H9 (cell line): ENCODE measurements around the gene NEGR1. TPM values are rescaled to one million over a fixed set of nuclear protein-coding genes. Genes with fewer than 3 reads are reported as not detected.

ENCODE experiments used
- DNase-seq: peaks from one replicate; pipeline ENCODE4 v3.0.0-alpha.2; 2017
- H2AFZ ChIP-seq: one replicate; pipeline ENCODE4 v1.6.1; 2013; ENCODE audit warnings: mild to moderate bottlenecking, low read length, control low read depth, moderate library complexity
- H2AK5ac ChIP-seq: 2 replicates; pipeline ENCODE4 v1.6.1; 2013; ENCODE audit warnings: low read length, control low read depth, mixed read lengths; ENCODE audit not compliant: insufficient read length
- H2BK120ac ChIP-seq: one replicate; pipeline ENCODE4 v1.6.1; 2013; ENCODE audit warnings: low read depth, mild to moderate bottlenecking, low read length, control low read depth, inconsistent platforms; ENCODE audit not compliant: poor library complexity, severe bottlenecking
- H2BK12ac ChIP-seq: 2 replicates; pipeline ENCODE4 v1.6.1; 2013; ENCODE audit warnings: low read length, control low read depth, mixed read lengths, low read depth; ENCODE audit not compliant: insufficient read length
- H2BK15ac ChIP-seq: 2 replicates; pipeline ENCODE4 v1.6.1; 2013; ENCODE audit warnings: low read depth, low read length, control low read depth
- H2BK20ac ChIP-seq: one replicate; pipeline ENCODE4 v1.6.1; 2013; ENCODE audit warnings: low read depth, mild to moderate bottlenecking, low read length, control low read depth, inconsistent platforms; ENCODE audit not compliant: poor library complexity, severe bottlenecking
- H2BK5ac ChIP-seq: 2 replicates; pipeline ENCODE4 v1.6.1; 2013; ENCODE audit warnings: low read length, control low read depth, mixed read lengths; ENCODE audit not compliant: insufficient read length
- H3K14ac ChIP-seq: 2 replicates; pipeline ENCODE4 v1.6.1; 2013; ENCODE audit warnings: low read length, control low read depth; ENCODE audit not compliant: insufficient read depth
- H3K18ac ChIP-seq: 2 replicates; pipeline ENCODE4 v1.6.1; 2013; ENCODE audit warnings: low read depth, mild to moderate bottlenecking, mixed read lengths, low read length, control low read depth; ENCODE audit not compliant: insufficient read length
- H3K23ac ChIP-seq: 2 replicates; pipeline ENCODE4 v1.6.1; 2013; ENCODE audit warnings: low read length, control low read depth, mixed read lengths, low read depth; ENCODE audit not compliant: insufficient read length
- H3K23me2 ChIP-seq: 2 replicates; pipeline ENCODE4 v1.6.1; 2013; ENCODE audit warnings: low read depth, mild to moderate bottlenecking, mixed read lengths, low read length, control low read depth; ENCODE audit not compliant: insufficient read length, poor library complexity, severe bottlenecking
- H3K27ac ChIP-seq: 2 replicates; pipeline ENCODE4 v1.5.1; 2013; ENCODE audit warnings: low read length, control low read depth, mixed read lengths, low read depth; ENCODE audit not compliant: insufficient read length
- H3K27me3 ChIP-seq: 2 replicates; pipeline ENCODE4 v1.6.1; 2013; ENCODE audit warnings: low read length, control low read depth, inconsistent platforms; ENCODE audit not compliant: insufficient read depth
- H3K4ac ChIP-seq: 2 replicates; pipeline ENCODE4 v1.6.1; 2013; ENCODE audit warnings: low read depth, mild to moderate bottlenecking, control low read depth, inconsistent platforms, low read length, moderate library complexity
- H3K4me1 ChIP-seq: 2 replicates; pipeline ENCODE4 v1.6.1; 2013; ENCODE audit warnings: low read length, control low read depth, inconsistent platforms; ENCODE audit not compliant: insufficient read depth
- H3K4me2 ChIP-seq: 2 replicates; pipeline ENCODE4 v1.6.1; 2013; ENCODE audit warnings: low read length, control low read depth, mixed read lengths; ENCODE audit not compliant: insufficient read length, insufficient read depth
- H3K56ac ChIP-seq: 2 replicates; pipeline ENCODE4 v1.6.1; 2013; ENCODE audit warnings: low read depth, mild to moderate bottlenecking, mixed read lengths, low read length, control low read depth; ENCODE audit not compliant: insufficient read length
- H3K79me1 ChIP-seq: 2 replicates; pipeline ENCODE4 v1.6.1; 2013; ENCODE audit warnings: low read depth, mild to moderate bottlenecking, moderate library complexity, low read length, control low read depth, inconsistent platforms; ENCODE audit not compliant: insufficient read depth, poor library complexity, severe bottlenecking
- H3K79me2 ChIP-seq: 2 replicates; pipeline ENCODE4 v1.6.1; 2013; ENCODE audit warnings: low read length, control low read depth, inconsistent platforms; ENCODE audit not compliant: insufficient read depth
- H3K9ac ChIP-seq: 2 replicates; pipeline ENCODE4 v1.6.1; 2013; ENCODE audit warnings: low read length, control low read depth, mixed read lengths; ENCODE audit not compliant: insufficient read length; ENCODE audit errors: extremely low read depth
- H3K9me3 ChIP-seq: one replicate; pipeline ENCODE4 v1.6.1; 2013; ENCODE audit warnings: low read depth, low read length, inconsistent platforms; ENCODE audit not compliant: control insufficient read depth
- H3T11ph ChIP-seq: one replicate; pipeline ENCODE4 v1.6.1; 2013; ENCODE audit warnings: mild to moderate bottlenecking, low read length, control low read depth, inconsistent platforms
- H4K20me1 ChIP-seq: one replicate; pipeline ENCODE4 v1.6.1; 2013; ENCODE audit not compliant: control insufficient read depth, insufficient read length, insufficient read depth
- H4K5ac ChIP-seq: 2 replicates; pipeline ENCODE4 v1.6.1; 2013; ENCODE audit warnings: low read depth, mild to moderate bottlenecking, mixed read lengths, low read length, control low read depth; ENCODE audit not compliant: insufficient read length
- H4K8ac ChIP-seq: replicated peaks from 2 replicates; pipeline ENCODE4 v1.6.1; 2013; ENCODE audit warnings: low read length, control low read depth, mixed read lengths, low read depth; ENCODE audit not compliant: insufficient read length
- H4K91ac ChIP-seq: 2 replicates; pipeline ENCODE4 v1.6.1; 2013; ENCODE audit warnings: low read depth, mild to moderate bottlenecking, moderate library complexity, mixed read lengths, low read length, control low read depth; ENCODE audit not compliant: insufficient read length
- H3K27ac Mint-ChIP-seq, 3 experiments: 2 replicates in 2 of 3; 3 replicates in 1 of 3; pipeline ENCODE4 v1.8.0; 2020 to 2021; ENCODE audit warnings: mixed read lengths in 3 of 3, mild to moderate bottlenecking in 1 of 3, moderate library complexity in 1 of 3
- H3K27me3 Mint-ChIP-seq: 2 replicates; pipeline ENCODE4 v1.8.0; 2021; ENCODE audit warnings: low read depth, mild to moderate bottlenecking, moderate library complexity, mixed read lengths
- H3K36me3 Mint-ChIP-seq, 3 experiments: 2 replicates in 2 of 3; 3 replicates in 1 of 3; pipeline ENCODE4 v1.8.0; 2020 to 2021; ENCODE audit warnings: low read depth in 3 of 3, mixed read lengths in 3 of 3; ENCODE audit not compliant: insufficient read depth in 1 of 3
- H3K4me1 Mint-ChIP-seq, 2 experiments: 2 replicates each; pipeline ENCODE4 v1.8.0; 2020; ENCODE audit warnings: mixed read lengths in 2 of 2
- H3K4me3 Mint-ChIP-seq, 2 experiments: 2 replicates in 1 of 2; 3 replicates in 1 of 2; pipeline ENCODE4 v1.8.0; 2020 to 2021; ENCODE audit warnings: mild to moderate bottlenecking in 2 of 2, mixed read lengths in 2 of 2, moderate library complexity in 1 of 2
- H3K9me3 Mint-ChIP-seq, 2 experiments: 2 replicates in 1 of 2; 3 replicates in 1 of 2; pipeline ENCODE4 v1.8.0; 2020; ENCODE audit warnings: mild to moderate bottlenecking in 2 of 2, mixed read lengths in 2 of 2, moderate library complexity in 1 of 2
- WGBS: extraction: QIAGEN DNeasy Blood & Tissue Kit; methylation state at CpG from one replicate; pipeline ENCODE4 v1.1.7; 2013; ENCODE audit warnings: missing lambda C conversion rate, low lambda C conversion rate, mixed read lengths; ENCODE audit not compliant: insufficient read length; ENCODE audit errors: extremely low coverage; 5-methylcytosine and 5-hydroxymethylcytosine counted together
- total RNA-seq: library from RNA; stranded (reverse); gene quantifications from 2 replicates; pipeline ENCODE4 v1.2.1, GENCODE V29; 2021
- TF ChIP-seq, protein P1 (sequence below): fragments of 200-600 bp; sonication (generic); conservative IDR thresholded peaks from 3 replicates; pipeline ENCODE4 v1.8.0; 2021; ENCODE audit warnings: antibody characterized with exemption, mild to moderate bottlenecking

The NEGR1 gene
- total RNA-seq, 1 experiment from 2014 or later, result 0.13 TPM

- Histone ChIP-seq H3K23ac (no peak overlapping the region), H4K5ac (no peak overlapping the region)
- H3K36me3 Mint-ChIP-seq, result no peaks in the 10 kb centered on the region
Observed at GRCh38 chr1:71916894-71917293, 365.4 kb downstream of the NEGR1 start.

More at GRCh38 chr1:71916894-71917293, 365.4 kb downstream of the NEGR1 start:
- Histone ChIP-seq H3K4ac (no peak overlapping the region), H3K14ac (no peak overlapping the region), H3K79me2 (no peaks in the 10 kb centered on the region), H2BK20ac (no peak overlapping the region), H3K4me1 (no peaks in the 10 kb centered on the region), H4K20me1 (no peaks in the 10 kb centered on the region), H3K56ac (no peak overlapping the region), H3K27me3 (no peaks in the 10 kb centered on the region), H3K9ac (no peak overlapping the region), H3K23me2 (no peaks in the 10 kb centered on the region), H2BK15ac (no peak overlapping the region), H2BK5ac (no peak overlapping the region), H3K79me1 (no peaks in the 10 kb centered on the region), H2AK5ac (no peak overlapping the region), H2BK120ac (no peak overlapping the region), H3K4me2 (no peak overlapping the region), H2AFZ (no peak overlapping the region), H3K9me3 (no peaks in the 10 kb centered on the region), H4K91ac (no peak overlapping the region), H2BK12ac (no peak overlapping the region), H4K8ac (no peak overlapping the region), H3K18ac (no peak overlapping the region), H3K27ac (no peak overlapping the region), H3T11ph (no peak overlapping the region)
- Mint-ChIP-seq H3K9me3 (no peaks in the 10 kb centered on the region), H3K4me1 (peaks cover 19 to 24% of the 10 kb centered on the region in 2 experiments), H3K27me3 (no peaks in the 10 kb centered on the region), H3K27ac (no peak overlapping the region; a peak in 1 of 7 replicates), H3K4me3 (no peak overlapping the region)
- DNase-seq, result no peak
- TF ChIP-seq, protein P1, sequence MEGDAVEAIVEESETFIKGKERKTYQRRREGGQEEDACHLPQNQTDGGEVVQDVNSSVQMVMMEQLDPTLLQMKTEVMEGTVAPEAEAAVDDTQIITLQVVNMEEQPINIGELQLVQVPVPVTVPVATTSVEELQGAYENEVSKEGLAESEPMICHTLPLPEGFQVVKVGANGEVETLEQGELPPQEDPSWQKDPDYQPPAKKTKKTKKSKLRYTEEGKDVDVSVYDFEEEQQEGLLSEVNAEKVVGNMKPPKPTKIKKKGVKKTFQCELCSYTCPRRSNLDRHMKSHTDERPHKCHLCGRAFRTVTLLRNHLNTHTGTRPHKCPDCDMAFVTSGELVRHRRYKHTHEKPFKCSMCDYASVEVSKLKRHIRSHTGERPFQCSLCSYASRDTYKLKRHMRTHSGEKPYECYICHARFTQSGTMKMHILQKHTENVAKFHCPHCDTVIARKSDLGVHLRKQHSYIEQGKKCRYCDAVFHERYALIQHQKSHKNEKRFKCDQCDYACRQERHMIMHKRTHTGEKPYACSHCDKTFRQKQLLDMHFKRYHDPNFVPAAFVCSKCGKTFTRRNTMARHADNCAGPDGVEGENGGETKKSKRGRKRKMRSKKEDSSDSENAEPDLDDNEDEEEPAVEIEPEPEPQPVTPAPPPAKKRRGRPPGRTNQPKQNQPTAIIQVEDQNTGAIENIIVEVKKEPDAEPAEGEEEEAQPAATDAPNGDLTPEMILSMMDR, result no peak
- WGBS, result no CpG with 5 or more reads among the region's 4 CpGs
